ENCODE results near the gene TMEM178B. TPM values are rescaled to one million over a fixed set of nuclear protein-coding genes. Genes with fewer than 3 reads are reported as not detected.
"Not testable (repeated sequence)": the region's sequence is repeated elsewhere in the genome, so short reads cannot be mapped to it uniquely, and the experiment has no call there.

TMEM178B gene
- total RNA-seq, 4 donors from 2014 or later: 0.42 to 2.5 (median 0.92) TPM

DNA sequence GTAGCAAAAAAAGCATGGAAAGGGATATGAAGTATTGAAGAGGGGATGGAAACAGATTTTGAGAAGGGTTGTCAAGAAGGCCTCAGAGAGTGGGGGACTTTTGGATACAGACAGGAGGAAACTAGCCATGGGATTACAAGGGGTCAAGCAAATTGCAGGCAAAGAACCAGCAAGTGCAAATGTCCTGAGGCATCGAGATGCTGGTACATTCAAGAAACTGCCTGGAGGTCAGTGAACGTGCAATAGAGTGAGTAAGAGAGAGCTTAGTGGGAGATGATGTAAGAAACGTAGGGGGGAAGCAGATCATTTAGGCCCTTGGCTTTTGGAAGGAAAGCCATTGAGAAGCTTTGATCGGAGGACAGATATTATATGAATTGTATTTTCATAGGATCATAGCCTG is 250.0 kb downstream of the TMEM178B start:
- no peaks in the 10 kb centered on the region for H3K9me3 ChIP-seq
- DNase-seq (ENCODE audit: extremely low spot score): no peak

DNA sequence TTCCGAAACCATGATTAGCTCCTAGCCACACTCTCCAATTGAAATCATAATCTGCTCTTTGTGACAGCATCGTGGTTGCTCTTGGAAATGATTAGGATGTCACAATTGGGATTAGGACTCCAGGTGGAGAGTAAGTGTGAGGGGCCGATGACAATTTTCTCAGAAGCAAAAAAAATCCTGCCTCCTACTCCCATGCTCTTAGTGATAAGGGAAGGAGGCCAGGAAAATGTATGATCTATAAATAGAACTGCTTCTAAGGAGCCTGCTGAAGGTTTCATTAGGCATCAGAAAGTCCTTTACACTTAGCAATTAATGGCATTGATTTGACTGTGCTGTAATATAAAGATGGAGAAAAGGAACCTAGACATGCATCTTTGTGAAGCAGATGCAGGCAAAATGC is 251.0 kb downstream of the TMEM178B start:
- no peak overlapping the region for H3K27ac ChIP-seq (replicated peaks in 1 of 4)
- intact Hi-C loops (cut with DNase I): no loop called here
- no peak for DNase-seq (ENCODE audit: extremely low spot score)
- no peaks in the 10 kb centered on the region for H3K9me3 ChIP-seq
- 55% methylated on average over 3 of the region's 3 CpGs for WGBS
- peaks cover 0 to 10% (median 6%) of the 10 kb centered on the region in 4 donors for H3K4me1 ChIP-seq
- no peaks in the 10 kb centered on the region for H3K27me3 ChIP-seq
- H3K4me3 ChIP-seq: no peak overlapping the region
- no peaks in the 10 kb centered on the region for H3K36me3 ChIP-seq
- TF ChIP-seq EP300 (IDR thresholded peaks at IDR 0.05): no peak

More for the DNA sequence above, 250.0 kb downstream of the TMEM178B start:
- TF ChIP-seq POLR2AphosphoS5 (IDR thresholded peaks at IDR 0.05) (no peak), EP300 (IDR thresholded peaks at IDR 0.05) (no peak), POLR2A (IDR thresholded peaks at IDR 0.05; ENCODE audit: low read depth) (no peak)
- TF ChIP-seq, protein P1, sequence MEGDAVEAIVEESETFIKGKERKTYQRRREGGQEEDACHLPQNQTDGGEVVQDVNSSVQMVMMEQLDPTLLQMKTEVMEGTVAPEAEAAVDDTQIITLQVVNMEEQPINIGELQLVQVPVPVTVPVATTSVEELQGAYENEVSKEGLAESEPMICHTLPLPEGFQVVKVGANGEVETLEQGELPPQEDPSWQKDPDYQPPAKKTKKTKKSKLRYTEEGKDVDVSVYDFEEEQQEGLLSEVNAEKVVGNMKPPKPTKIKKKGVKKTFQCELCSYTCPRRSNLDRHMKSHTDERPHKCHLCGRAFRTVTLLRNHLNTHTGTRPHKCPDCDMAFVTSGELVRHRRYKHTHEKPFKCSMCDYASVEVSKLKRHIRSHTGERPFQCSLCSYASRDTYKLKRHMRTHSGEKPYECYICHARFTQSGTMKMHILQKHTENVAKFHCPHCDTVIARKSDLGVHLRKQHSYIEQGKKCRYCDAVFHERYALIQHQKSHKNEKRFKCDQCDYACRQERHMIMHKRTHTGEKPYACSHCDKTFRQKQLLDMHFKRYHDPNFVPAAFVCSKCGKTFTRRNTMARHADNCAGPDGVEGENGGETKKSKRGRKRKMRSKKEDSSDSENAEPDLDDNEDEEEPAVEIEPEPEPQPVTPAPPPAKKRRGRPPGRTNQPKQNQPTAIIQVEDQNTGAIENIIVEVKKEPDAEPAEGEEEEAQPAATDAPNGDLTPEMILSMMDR (IDR thresholded peaks at IDR 0.05): no peak
- intact Hi-C loops (cut with DNase I): no loop called here
- no peak overlapping the region for H3K27ac ChIP-seq (replicated peaks in 1 of 4)
- H3K4me3 ChIP-seq: no peak overlapping the region
- no peaks in the 10 kb centered on the region for H3K27me3 ChIP-seq
- 89% methylated on average over 4 of the region's 4 CpGs for whole genome bisulfite sequencing
- H3K4me1 ChIP-seq: peaks cover 0 to 9% (median 6%) of the 10 kb centered on the region in 4 donors
- H3K36me3 ChIP-seq: no peaks in the 10 kb centered on the region

DNA sequence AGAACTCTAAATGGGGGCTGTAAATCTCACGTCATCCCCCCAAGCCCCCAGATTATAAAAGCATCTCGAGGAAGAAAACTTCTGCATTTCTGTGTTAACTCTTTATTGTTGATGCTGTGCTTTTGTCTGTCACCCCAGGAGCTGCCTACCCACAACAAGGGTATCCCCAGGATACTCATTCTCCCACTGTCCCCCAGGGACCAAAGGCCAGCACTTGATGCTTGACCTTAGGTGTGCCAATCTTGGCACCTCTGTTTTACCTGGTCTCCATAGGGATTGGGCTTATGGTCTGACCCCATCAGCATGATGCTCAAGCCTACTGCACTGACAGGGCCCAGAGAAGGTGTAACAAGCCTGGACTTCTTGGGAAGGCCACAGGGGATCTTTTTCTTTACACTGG is 251.4 kb downstream of the TMEM178B start:
- Histone ChIP-seq H3K9me3 (no peaks in the 10 kb centered on the region), H3K27ac (replicated peaks in 1 of 4) (no peak overlapping the region), H3K4me1 (peaks cover 0 to 10% (median 6%) of the 10 kb centered on the region in 4 donors), H3K36me3 (no peaks in the 10 kb centered on the region), H3K27me3 (no peaks in the 10 kb centered on the region), H3K4me3 (no peak overlapping the region)
- TF ChIP-seq POLR2A (IDR thresholded peaks at IDR 0.05; ENCODE audit: low read depth) (no peak), EP300 (IDR thresholded peaks at IDR 0.05) (no peak), POLR2AphosphoS5 (IDR thresholded peaks at IDR 0.05) (no peak)
- TF ChIP-seq, protein P1 (IDR thresholded peaks at IDR 0.05): no peak
- DNase-seq (ENCODE audit: extremely low spot score): no peak
- 38% methylated on average over 2 of the region's 2 CpGs for WGBS
- intact Hi-C loops (cut with DNase I): no loop called here

DNA sequence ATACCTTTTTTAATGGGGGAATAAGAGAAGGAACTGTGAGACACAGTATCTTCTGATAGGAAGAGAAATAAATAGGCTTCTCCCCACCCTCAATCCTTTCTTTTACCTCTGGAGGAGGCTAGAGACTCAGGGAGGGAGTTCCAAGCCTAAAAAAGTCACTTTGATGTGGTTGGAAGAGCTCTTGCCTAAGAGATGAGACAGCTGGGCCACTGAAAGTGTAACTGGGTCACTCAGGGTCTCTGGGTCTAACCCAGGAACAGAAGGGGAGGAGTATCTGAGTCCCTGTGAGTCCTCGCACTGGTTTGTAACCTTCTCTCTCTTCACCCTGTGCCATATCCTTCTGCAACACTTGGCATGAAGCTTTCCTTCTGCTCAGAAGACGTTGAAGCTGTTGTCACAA is 254.4 kb downstream of the TMEM178B start:
- Histone ChIP-seq H3K9me3 (no peaks in the 10 kb centered on the region), H3K4me3 (no peak overlapping the region), H3K27ac (replicated peaks in 1 of 4) (no peak overlapping the region), H3K36me3 (no peaks in the 10 kb centered on the region), H3K27me3 (no peaks in the 10 kb centered on the region), H3K4me1 (peaks cover 0 to 7% (median 6%) of the 10 kb centered on the region in 4 donors)
- intact Hi-C loops (cut with DNase I): no loop called here
- TF ChIP-seq POLR2A (IDR thresholded peaks at IDR 0.05; ENCODE audit: low read depth): no peak
- TF ChIP-seq, protein P1 (IDR thresholded peaks at IDR 0.05): no peak
- TF ChIP-seq POLR2AphosphoS5 (IDR thresholded peaks at IDR 0.05): no peak
- no peak for TF ChIP-seq EP300 (IDR thresholded peaks at IDR 0.05)
- 56% methylated on average over 2 of the region's 2 CpGs for WGBS
- DNase-seq (ENCODE audit: extremely low spot score): no peak

DNA sequence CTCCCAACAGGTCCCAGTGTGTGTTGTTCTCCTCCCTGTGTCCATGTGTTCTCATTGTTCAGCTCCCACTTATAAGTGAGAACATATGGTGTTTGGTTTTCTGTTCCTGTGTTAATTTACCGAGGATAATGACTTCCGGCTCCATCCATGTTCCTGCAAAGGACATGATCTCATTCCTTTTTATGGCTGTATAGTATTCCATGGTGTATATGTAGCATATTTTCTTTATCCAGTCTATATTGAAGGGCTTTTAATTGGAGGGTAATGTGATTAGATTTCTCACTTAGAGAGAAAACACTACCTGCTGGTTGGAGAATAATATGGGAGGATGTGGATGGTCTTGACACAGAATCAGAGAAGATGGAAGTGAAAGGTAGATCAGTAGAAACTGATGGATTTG is 256.4 kb downstream of the TMEM178B start:
- H3K27me3 ChIP-seq; DNase-seq (ENCODE audit: extremely low spot score); H3K9me3 ChIP-seq; H3K4me1 ChIP-seq; H3K27ac ChIP-seq (replicated peaks in 1 of 4); H3K4me3 ChIP-seq; intact Hi-C loops (cut with DNase I); H3K36me3 ChIP-seq: not testable (repeated sequence)
- 76% methylated on average over 2 of the region's 2 CpGs for WGBS

DNA sequence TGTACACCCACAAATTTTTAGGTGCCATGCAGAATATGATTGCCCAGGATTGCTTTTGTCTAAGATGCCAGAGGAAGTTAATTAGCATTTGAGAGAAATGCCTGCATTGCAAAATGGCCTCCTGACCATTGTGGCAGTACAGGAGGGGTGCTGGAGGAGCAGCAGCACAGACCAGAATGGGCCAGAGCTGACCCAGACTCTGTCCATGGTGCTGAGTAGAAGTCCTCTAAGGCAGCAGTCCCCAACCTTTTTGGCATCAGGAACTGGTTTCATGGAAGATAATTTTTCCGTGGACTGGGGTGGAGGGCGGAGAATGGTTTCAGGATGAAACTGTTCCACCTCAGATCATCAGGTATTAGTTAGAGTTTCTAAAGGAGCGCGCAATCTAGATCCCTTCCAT is 259.6 kb downstream of the TMEM178B start:
- H3K9me3 ChIP-seq: no peaks in the 10 kb centered on the region
- no peaks in the 10 kb centered on the region for H3K36me3 ChIP-seq
- no peak for TF ChIP-seq POLR2AphosphoS5 (IDR thresholded peaks at IDR 0.05)
- TF ChIP-seq POLR2A (IDR thresholded peaks at IDR 0.05; ENCODE audit: low read depth): no peak
- TF ChIP-seq, protein P1 (IDR thresholded peaks at IDR 0.05): no peak
- no peak for TF ChIP-seq EP300 (IDR thresholded peaks at IDR 0.05)
- H3K4me1 ChIP-seq: peaks cover 0 to 5% (median 0%) of the 10 kb centered on the region in 4 donors
- no peaks in the 10 kb centered on the region for H3K27me3 ChIP-seq
- WGBS: 73% methylated on average over 4 of the region's 4 CpGs
- intact Hi-C loops (cut with DNase I): no loop called here
- no peak for DNase-seq (ENCODE audit: extremely low spot score)
- no peak overlapping the region for H3K27ac ChIP-seq (replicated peaks in 1 of 4)
- H3K4me3 ChIP-seq: no peak overlapping the region

Data from esophagus muscularis mucosa (tissue), 4 donors.